OCI-M2 (cell line): ENCODE results near the gene ARID5A.
"Not testable (repeated sequence)": the region's sequence is repeated elsewhere in the genome, so short reads cannot be mapped to it uniquely, and the experiment has no call there.

Experiments
- DNase-seq: peaks from one replicate; lab custom pipeline; 2025; ENCODE audit not compliant: unreplicated experiment; lab: John Stamatoyannopoulos, UW

ARID5A gene

GRCh38 chr2:96538487-96539214 is 2.1 kb downstream of the ARID5A start:
- no peak for DNase-seq

- no peak for DNase-seq
Measured at GRCh38 chr2:96539215-96539920, 2.8 kb downstream of the ARID5A start.

DNA sequence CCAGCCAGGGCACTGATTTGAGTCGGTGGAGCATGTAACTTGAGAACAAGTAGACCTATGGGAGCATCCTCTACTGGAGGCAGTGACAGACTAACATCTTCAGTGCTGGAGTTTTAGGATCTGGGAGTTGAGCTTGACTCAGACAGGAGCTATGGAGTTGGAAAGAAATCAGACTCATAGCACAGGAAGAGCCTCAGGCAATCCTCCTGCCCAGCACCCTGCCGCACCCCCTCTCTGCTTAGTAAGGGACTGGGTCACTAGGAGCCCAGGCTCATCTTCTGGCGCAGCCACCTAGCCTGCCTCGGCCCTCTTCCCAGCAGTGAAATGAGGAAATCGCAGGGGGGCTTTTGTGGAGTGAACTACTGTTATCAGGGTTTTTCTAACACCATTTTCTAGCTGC is 3.6 kb downstream of the ARID5A start:
- no peak for DNase-seq

- DNase-seq: no peak
Measured at GRCh38 chr2:96541398-96542152, 5.0 kb downstream of the ARID5A start.

- DNase-seq: no peak
Measured at GRCh38 chr2:96542357-96542977, 5.9 kb downstream of the ARID5A start.

DNA sequence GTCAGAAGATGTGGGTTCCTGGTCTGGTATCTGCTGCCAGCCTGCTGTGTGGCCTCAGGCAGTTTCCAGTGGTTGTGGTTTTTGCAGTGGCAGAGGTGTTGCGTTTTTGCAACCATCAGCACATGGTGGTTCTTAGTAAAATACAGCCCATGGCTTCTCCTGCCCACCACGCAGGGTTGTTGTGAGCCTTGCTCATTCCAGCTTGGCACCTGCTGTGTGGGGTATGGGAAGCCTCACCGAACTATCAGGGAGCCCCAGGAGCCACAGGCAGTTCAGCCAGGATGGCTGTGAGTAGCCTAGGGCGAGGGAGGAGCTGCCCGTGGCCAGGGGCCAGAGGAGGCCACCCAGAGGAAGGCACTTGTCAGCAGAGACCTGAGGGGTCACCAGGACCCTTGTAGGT is 9.8 kb downstream of the ARID5A start:
- no peak for DNase-seq

DNA sequence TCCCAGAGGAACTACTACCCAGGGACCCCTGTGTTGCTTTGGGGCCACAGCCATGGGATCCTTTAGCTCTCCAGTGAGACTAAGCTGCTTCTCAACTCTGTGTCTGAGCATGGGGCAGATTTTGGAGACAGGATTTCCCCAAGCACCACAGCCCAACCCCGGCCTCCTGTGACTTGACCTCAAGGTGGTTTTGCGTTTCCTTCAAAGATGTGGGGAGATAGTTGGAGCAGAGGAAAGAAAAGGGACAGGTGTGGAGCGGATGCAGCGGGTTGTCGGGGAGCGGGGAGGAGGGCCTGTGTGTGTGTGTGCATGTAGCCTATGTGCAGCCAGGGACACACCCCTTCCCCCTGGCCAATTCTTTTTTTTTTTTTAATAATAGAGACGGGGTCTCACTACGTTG is 10.2 kb downstream of the ARID5A start:
- DNase-seq: no peak

DNA sequence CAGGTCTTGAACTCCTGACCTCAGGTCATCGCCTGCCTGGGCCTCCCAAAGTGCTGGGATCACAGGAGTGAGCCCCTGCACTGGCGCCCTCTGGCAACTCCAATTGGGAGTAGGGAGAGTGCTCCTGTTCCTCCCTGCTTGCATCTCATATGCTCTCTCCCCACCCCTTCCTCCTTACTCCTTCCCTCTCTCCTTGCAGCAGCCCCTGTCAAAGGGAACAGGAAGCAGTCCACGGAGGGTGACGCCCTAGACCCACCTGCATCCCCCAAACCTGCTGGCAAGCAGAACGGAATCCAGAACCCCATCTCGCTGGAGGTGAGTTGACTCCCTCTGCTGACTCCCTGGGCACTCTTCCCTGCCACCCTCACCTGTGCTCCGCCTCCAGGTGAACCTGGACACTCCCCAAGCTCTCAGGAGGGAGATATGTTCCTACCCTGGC is 10.7 kb downstream of the ARID5A start:
- DNase-seq: no peak

GRCh38 chr2:96547731-96548171 is 11.2 kb downstream of the ARID5A start:
- no peak for DNase-seq

GRCh38 chr2:96548558-96549465 is 12.3 kb downstream of the ARID5A start:
- no peak for DNase-seq

DNA sequence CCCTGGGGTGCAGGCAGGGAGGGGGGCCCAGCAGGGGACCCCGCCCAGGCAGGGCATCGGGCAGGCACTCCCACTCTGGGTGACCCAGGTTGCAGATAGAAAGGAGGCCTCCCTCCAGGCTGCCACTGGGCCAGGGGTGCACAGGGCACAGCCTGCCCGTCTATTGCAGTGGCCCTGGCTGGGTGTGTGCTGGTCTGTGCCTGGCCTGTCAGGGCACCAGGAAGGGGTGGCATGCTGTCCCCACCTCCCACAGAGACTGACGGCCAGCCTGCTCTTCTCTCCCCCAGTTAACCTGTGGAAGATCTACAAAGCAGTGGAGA is 12.9 kb downstream of the ARID5A start:
- DNase-seq: no peak

- no peak for DNase-seq
Measured at GRCh38 chr2:96549967-96550786, 13.6 kb downstream of the ARID5A start.

DNA sequence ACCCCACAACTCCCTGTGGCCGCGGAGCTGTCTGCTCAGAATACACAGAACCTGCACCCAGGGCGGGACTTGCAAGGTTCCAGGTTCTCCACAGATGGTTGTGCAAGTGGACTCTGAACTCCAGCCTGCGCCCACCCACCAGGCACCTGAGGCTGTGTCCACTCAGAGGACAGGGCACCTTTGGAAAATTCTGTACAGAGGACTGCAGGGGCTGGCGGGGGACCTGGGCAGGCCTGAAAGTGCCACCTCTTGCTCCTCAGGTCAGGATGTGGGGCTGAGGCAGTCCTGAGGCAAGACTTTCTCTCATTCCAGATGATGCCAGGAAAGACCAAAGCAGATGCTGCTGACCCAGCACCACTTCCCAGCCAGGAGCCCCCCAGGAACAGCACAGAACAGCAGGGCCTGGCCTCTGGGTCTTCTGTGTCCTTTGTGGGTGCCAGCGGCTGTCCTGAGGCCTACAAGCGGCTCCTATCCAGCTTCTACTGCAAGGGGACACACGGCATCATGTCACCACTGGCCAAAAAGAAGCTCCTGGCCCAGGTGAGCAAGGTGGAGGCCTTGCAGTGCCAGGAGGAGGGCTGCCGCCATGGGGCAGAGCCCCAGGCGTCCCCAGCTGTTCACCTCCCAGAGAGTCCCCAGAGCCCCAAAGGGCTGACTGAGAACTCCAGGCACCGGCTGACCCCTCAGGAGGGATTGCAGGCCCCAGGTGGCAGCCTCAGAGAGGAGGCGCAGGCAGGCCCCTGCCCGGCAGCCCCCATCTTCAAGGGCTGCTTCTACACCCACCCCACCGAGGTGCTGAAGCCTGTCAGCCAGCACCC is 14.4 kb downstream of the ARID5A start:
- no peak for DNase-seq

GRCh38 chr2:96551605-96552314 is 15.2 kb downstream of the ARID5A start:
- DNase-seq: no peak

- DNase-seq: no peak
Measured at GRCh38 chr2:96552315-96553175, 16.0 kb downstream of the ARID5A start.

DNA sequence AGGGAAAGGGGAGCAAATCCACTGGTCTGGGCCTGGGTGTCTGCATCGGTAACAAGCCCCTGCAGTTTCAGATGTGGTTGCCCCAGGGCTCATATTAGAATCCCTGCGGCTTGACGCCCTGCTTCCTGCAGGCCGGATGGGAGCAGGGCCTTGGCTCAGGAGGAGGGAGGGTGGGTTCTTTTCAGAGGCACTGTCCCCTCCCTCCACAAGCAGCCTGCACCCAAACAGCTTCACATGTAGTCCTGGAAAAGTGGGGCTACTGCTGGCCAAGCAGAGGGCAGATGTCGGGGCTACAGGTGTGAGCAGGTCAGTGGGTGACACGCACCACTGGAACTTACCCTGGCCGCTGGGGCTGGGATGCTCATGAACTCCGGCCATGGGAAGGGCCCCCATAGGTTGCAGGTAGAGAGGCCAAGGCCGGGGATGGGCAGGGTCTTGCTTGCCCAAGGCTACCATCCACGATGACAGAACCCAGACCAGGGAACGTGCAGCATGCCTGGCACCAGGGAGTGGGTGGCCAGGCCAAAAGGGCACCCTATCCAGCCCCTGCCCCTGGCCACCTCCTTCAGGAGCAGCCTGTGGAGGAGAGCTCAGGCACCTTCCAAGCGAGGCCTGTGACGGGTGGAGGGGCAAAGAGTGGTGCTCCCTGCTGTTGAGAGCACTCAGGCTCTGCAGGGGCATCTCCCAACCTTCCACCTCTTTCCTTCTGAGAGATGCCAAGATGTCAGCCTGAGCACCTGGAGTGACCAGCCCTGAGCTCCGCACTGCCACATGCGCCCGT is 16.8 kb downstream of the ARID5A start:
- no peak for DNase-seq

DNA sequence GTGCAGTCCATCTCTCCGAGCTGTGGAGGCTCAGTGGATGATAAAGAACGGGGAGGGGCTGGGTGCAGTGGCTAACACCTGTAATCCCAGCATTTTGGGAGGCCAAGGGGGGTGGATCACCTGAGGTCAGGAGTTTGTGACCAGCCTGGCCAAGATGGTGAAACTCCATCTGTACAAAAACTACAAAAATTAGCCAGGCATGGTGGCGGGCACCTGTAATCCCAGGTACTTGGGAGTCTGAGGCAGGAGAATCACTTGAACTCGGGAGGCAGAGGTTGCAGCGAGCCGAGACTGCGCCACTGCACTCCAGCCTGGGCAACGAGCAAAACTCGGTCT is 17.4 kb downstream of the ARID5A start:
- DNase-seq: not testable (repeated sequence)
